GM10266 (cell line): ENCODE results near the gene DNMT1.
"Not testable (repeated sequence)": the region's sequence is repeated elsewhere in the genome, so short reads cannot be mapped to it uniquely, and the experiment has no call there.

Experiments
- DNase-seq: peaks from one replicate; pipeline ENCODE4 v3.0.0; 2012; ENCODE audit errors: extremely low spot score
- CTCF ChIP-seq: IDR thresholded peaks from 2 replicates; pipeline ENCODE4 v1.5.1; 2012; ENCODE audit warnings: mild to moderate bottlenecking, low read depth; ENCODE audit not compliant: control insufficient read depth, insufficient read depth; ENCODE audit errors: missing control alignments

The DNMT1 gene

GRCh38 chr19:10205636-10206035 is 10.9 kb upstream of the DNMT1 start:
- TF ChIP-seq CTCF = no peak
- DNase-seq = no peak

- no peak for TF ChIP-seq CTCF
- no peak for DNase-seq
Measured at GRCh38 chr19:10203686-10204085, 8.9 kb upstream of the DNMT1 start.

- no peak for DNase-seq
- no peak for TF ChIP-seq CTCF
Measured at GRCh38 chr19:10201176-10201575, 6.4 kb upstream of the DNMT1 start.

GRCh38 chr19:10200101-10200500 is 5.3 kb upstream of the DNMT1 start:
- not testable (repeated sequence) for DNase-seq

GRCh38 chr19:10198889-10199644 is 4.3 kb upstream of the DNMT1 start:
- DNase-seq = not testable (repeated sequence)

- no peak for TF ChIP-seq CTCF
- no peak for DNase-seq
Measured at GRCh38 chr19:10195199-10195519, 406 bp upstream of the DNMT1 start.

- DNase-seq = peak; percentile 36
- no peak for TF ChIP-seq CTCF
Measured at GRCh38 chr19:10193790-10194499, 808 bp downstream of the DNMT1 start.

GRCh38 chr19:10192922-10193321 is 1.8 kb downstream of the DNMT1 start:
- DNase-seq = no peak
- no peak for TF ChIP-seq CTCF
